ENCODE measurements around the gene SMAD6. TPM values are rescaled to one million over a fixed set of nuclear protein-coding genes. Genes with fewer than 3 reads are reported as not detected.

The SMAD6 gene
- total and polyA plus RNA-seq, 2 of the 4 experiments (the other 2 are of a cell fraction): 4.8 to 8.5 TPM

- in situ Hi-C loops (cut with MboI; ENCODE audit: low sequenced_read_pairs): no loop called here
- H2BK20ac ChIP-seq (ENCODE audit: low read depth, low read length): no peak overlapping the region
- H3K14ac ChIP-seq (replicated peaks; ENCODE audit: low read depth, low read length): no peak overlapping the region
- ChIA-PET POLR2A (ENCODE audit: unreplicated experiment) (no interaction called here), CTCF (no interaction called here)
- dilution Hi-C loops (cut with HindIII; ENCODE audit: low sequenced_read_pairs, unreplicated experiment): no loop called here
- peak overlapping the region; percentile 33; the same call in 1 of the 3 replicates for H2BK15ac ChIP-seq (ENCODE audit: low read depth, low read length)
- no peak overlapping the region for H2BK120ac ChIP-seq (ENCODE audit: low read depth, low read length)
- H4K20me1 ChIP-seq (ENCODE audit: insufficient read depth, low read length): peaks cover 22% of the 10 kb centered on the region
- H3K27me3 ChIP-seq (ENCODE audit: control insufficient read depth, insufficient read depth, low read length): no peaks in the 10 kb centered on the region
- no TSS peak for BruUV-seq (replicated peaks)
- H3K18ac ChIP-seq (ENCODE audit: low read depth, low read length): no peak overlapping the region
- no peak overlapping the region for H2AK5ac ChIP-seq (ENCODE audit: low read depth, low read length)
- intact Hi-C loops (cut with micrococcal nuclease): no loop called here
- no peak overlapping the region for H3K4me2 ChIP-seq (ENCODE audit: low read depth, low read length)
- H3K36me3 ChIP-seq (ENCODE audit: control insufficient read depth, insufficient read depth, low read length): peaks cover 2% of the 10 kb centered on the region; the same call in 1 of the 2 replicates
- peaks cover 29% of the 10 kb centered on the region; the same call in 1 of the 2 replicates for H3K9me1 ChIP-seq (ENCODE audit: insufficient read depth, low read length)
- no peak overlapping the region for H4K91ac ChIP-seq (ENCODE audit: insufficient read depth, low read depth, low read length)
- no peak overlapping the region for H3K23ac ChIP-seq (ENCODE audit: low read depth, low read length)
- no peak overlapping the region for H3K9ac ChIP-seq (ENCODE audit: low read depth, low read length)
- peaks cover 29 to 74% of the 10 kb centered on the region in 2 experiments for H3K79me1 ChIP-seq (ENCODE audit: low read depth in 1 of 2, low read length in 2 of 2)
- ATAC-seq (ENCODE audit: low read depth) (no peak), DNase-seq (no peak)
- no peak overlapping the region for H4K5ac ChIP-seq (ENCODE audit: low read depth, low read length)
- H2AK9ac ChIP-seq (replicated peaks; ENCODE audit: low read depth, low read length, poor library complexity): no peak overlapping the region
- H3K4ac ChIP-seq (ENCODE audit: low read depth, low read length): no peak overlapping the region
- H2AFZ ChIP-seq (replicated peaks; ENCODE audit: low read length, poor library complexity): peak overlapping the region; percentile 37
- no peak overlapping the region for H3K56ac ChIP-seq (ENCODE audit: extremely low read depth, insufficient read depth, low read length)
- TF ChIP-seq RFX5 (IDR thresholded peaks at IDR 0.05; ENCODE audit: low read depth, low read length) (no peak), ELK1 (IDR thresholded peaks at IDR 0.05; ENCODE audit: borderline replicate concordance, low read depth, low read length) (no peak), MAFK (IDR thresholded peaks at IDR 0.05; ENCODE audit: low read depth, low read length) (no peak), CHD1 (IDR thresholded peaks at IDR 0.05; ENCODE audit: low read depth, low read length) (no peak), BHLHE40 (IDR thresholded peaks at IDR 0.05; ENCODE audit: low read depth, low read length) (no peak), RCOR1 (IDR thresholded peaks at IDR 0.05; ENCODE audit: insufficient replicate concordance, low read length) (no peak), FOS (IDR thresholded peaks at IDR 0.05; ENCODE audit: low read depth, low read length) (no peak), POLR2A (IDR thresholded peaks at IDR 0.05; ENCODE audit: low read depth, low read length) (no peak), MAZ (IDR thresholded peaks at IDR 0.05; ENCODE audit: borderline replicate concordance, low read depth, low read length) (no peak), CEBPB (IDR thresholded peaks at IDR 0.05; ENCODE audit: low read depth, low read length) (no peak), RAD21 (IDR thresholded peaks at IDR 0.05; ENCODE audit: low read length) (no peak), NFE2L2 (IDR thresholded peaks at IDR 0.05; ENCODE audit: low read depth, low read length) (no peak)
- TF ChIP-seq, protein P1, sequence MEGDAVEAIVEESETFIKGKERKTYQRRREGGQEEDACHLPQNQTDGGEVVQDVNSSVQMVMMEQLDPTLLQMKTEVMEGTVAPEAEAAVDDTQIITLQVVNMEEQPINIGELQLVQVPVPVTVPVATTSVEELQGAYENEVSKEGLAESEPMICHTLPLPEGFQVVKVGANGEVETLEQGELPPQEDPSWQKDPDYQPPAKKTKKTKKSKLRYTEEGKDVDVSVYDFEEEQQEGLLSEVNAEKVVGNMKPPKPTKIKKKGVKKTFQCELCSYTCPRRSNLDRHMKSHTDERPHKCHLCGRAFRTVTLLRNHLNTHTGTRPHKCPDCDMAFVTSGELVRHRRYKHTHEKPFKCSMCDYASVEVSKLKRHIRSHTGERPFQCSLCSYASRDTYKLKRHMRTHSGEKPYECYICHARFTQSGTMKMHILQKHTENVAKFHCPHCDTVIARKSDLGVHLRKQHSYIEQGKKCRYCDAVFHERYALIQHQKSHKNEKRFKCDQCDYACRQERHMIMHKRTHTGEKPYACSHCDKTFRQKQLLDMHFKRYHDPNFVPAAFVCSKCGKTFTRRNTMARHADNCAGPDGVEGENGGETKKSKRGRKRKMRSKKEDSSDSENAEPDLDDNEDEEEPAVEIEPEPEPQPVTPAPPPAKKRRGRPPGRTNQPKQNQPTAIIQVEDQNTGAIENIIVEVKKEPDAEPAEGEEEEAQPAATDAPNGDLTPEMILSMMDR (conservative IDR thresholded peaks at IDR 0.05; ENCODE audit: low read depth, low read length): no peak
- 0 out of 4 replicates have a peak overlapping the region, but pooled peaks of 1 of the 2 experiments have one; percentile 60 for H4K8ac ChIP-seq (ENCODE audit: low read depth in 2 of 2, low read length in 2 of 2)
- H3K4me1 ChIP-seq (ENCODE audit: control insufficient read depth, insufficient read depth, low read length): peaks cover 19% of the 10 kb centered on the region
- no CpG with 5 or more reads among the region's 9 CpGs for WGBS, 2 experiments (ENCODE audit: extremely low coverage in 2 of 2, insufficient read length in 1 of 2)
- no peak overlapping the region for H2BK5ac ChIP-seq (ENCODE audit: low read depth, low read length, poor library complexity, severe bottlenecking)
- no peak overlapping the region for H3K4me3 ChIP-seq (ENCODE audit: insufficient read depth, low read depth, low read length)
- H3K27ac ChIP-seq (ENCODE audit: insufficient read depth, low read length): no peak overlapping the region
- no peaks in the 10 kb centered on the region for H3K9me3 ChIP-seq (ENCODE audit: control insufficient read depth, insufficient read depth, low read length)
Measured at GRCh38 chr15:66735909-66736305, 33.9 kb downstream of the SMAD6 start.

Measured in IMR-90 (cell line).